Activated CD8-positive, alpha-beta memory T cell treated with anti-CD3 and anti-CD28 coated beads for 36 hours (primary cell): ENCODE results near the gene KBTBD13. TPM values are rescaled to one million over a fixed set of nuclear protein-coding genes. Genes with fewer than 3 reads are reported as not detected.
"Not testable (repeated sequence)": the region's sequence is repeated elsewhere in the genome, so short reads cannot be mapped to it uniquely, and the experiment has no call there.

ENCODE experiments used
- CTCF ChIA-PET: fragments of 350-600 bp; sonication (Branson Sonifier 250); formaldehyde crosslinking; loops from one replicate; lab custom pipeline; 2021; ENCODE audit warnings: antibody characterized with exemption; lab: Charles Lee
- POLR2A ChIA-PET: fragments of 350-600 bp; sonication (Branson Sonifier 250); formaldehyde crosslinking; loops from one replicate; lab custom pipeline; 2021; ENCODE audit warnings: antibody characterized with exemption; lab: Charles Lee
- total RNA-seq, 2 experiments: library from RNA; stranded (reverse); gene quantifications; one replicate each; pipeline ENCODE4 v1.2.3, GENCODE V29; 2021

The KBTBD13 gene
- not detected for total RNA-seq

- ChIA-PET CTCF (interaction anchor here (0.6 to 1.5 kb wide), 3 partner anchors 8 to 11 kb away, joined by 3 to 6 read pairs (median 4); no protein-coding TSS in a partner anchor), POLR2A (no interaction called here)
Measured at GRCh38 chr15:65076486-65077290, at the start of gene KBTBD13. TSS of gene KBTBD13 (plus strand) at chr15:65076746. CDS start at chr15:65076816, 70 bp downstream.

- ChIA-PET POLR2A (no interaction called here), CTCF (interaction anchor here (0.7 kb wide), 1 partner anchor 88 kb away, joined by 3 read pairs; the partner anchor contains the start of gene UBAP1L)
Measured at GRCh38 chr15:65026756-65027155, 49.8 kb upstream of the KBTBD13 start.

- CTCF ChIA-PET, result interaction anchor here (0.7 kb wide), 2 partner anchors 21 to 87 kb away, joined by 3 read pairs; partner anchors contain the start of gene UBAP1L
- POLR2A ChIA-PET, result no interaction called here
Measured at GRCh38 chr15:65027593-65027992, 49.0 kb upstream of the KBTBD13 start.

GRCh38 chr15:65028338-65028737, 48.2 kb upstream of the KBTBD13 start:
- ChIA-PET CTCF (no interaction called here), POLR2A (interaction anchor here (0.5 kb wide), 1 partner anchor 123 kb away, joined by 6 read pairs; no protein-coding TSS in a partner anchor)

GRCh38 chr15:65028921-65029735, 47.4 kb upstream of the KBTBD13 start, which contains the start of gene MTFMT:
TSS of gene MTFMT (minus strand) at chr15:65029639. CDS start at chr15:65029613, 26 bp downstream.
- POLR2A ChIA-PET, result interaction anchor here (0.5 to 0.7 kb wide), 2 partner anchors 119 to 124 kb away, joined by 3 to 6 read pairs; no protein-coding TSS in a partner anchor
- CTCF ChIA-PET, result no interaction called here

- CTCF ChIA-PET, result no interaction called here
- POLR2A ChIA-PET, result no interaction called here
Measured at GRCh38 chr15:65029736-65030208, 46.8 kb upstream of the KBTBD13 start.

- ChIA-PET CTCF (interaction anchor here (0.6 to 1.4 kb wide), 3 partner anchors 20 to 57 kb away, joined by 3 to 7 read pairs (median 5); no protein-coding TSS in a partner anchor), POLR2A (no interaction called here)
Measured at GRCh38 chr15:65032801-65033537, 43.6 kb upstream of the KBTBD13 start.

GRCh38 chr15:65033659-65034269, 42.8 kb upstream of the KBTBD13 start:
- ChIA-PET CTCF (interaction anchor here (0.5 to 1.4 kb wide), 6 partner anchors 9 to 367 kb away, joined by 3 to 7 read pairs (median 4); no protein-coding TSS in a partner anchor), POLR2A (no interaction called here)

- ChIA-PET POLR2A (no interaction called here), CTCF (interaction anchor here (0.8 to 1.4 kb wide), 4 partner anchors 10 to 306 kb away, joined by 3 to 7 read pairs (median 3); no protein-coding TSS in a partner anchor)
Measured at GRCh38 chr15:65034719-65035118, 41.8 kb upstream of the KBTBD13 start.

GRCh38 chr15:65037309-65037708, 39.2 kb upstream of the KBTBD13 start:
- POLR2A ChIA-PET, result no interaction called here
- CTCF ChIA-PET, result no interaction called here

GRCh38 chr15:65038428-65038827, 38.1 kb upstream of the KBTBD13 start:
- CTCF ChIA-PET, result no interaction called here
- POLR2A ChIA-PET, result no interaction called here

GRCh38 chr15:65038836-65039235, 37.7 kb upstream of the KBTBD13 start:
- ChIA-PET CTCF (interaction anchor here (1.2 kb wide), 1 partner anchor 14 kb away, joined by 3 read pairs; no protein-coding TSS in a partner anchor), POLR2A (no interaction called here)

GRCh38 chr15:65040461-65040860, 36.1 kb upstream of the KBTBD13 start:
- CTCF ChIA-PET, result no interaction called here

GRCh38 chr15:65041787-65042186, 34.8 kb upstream of the KBTBD13 start:
- ChIA-PET CTCF (no interaction called here), POLR2A (no interaction called here)

More at GRCh38 chr15:65040461-65040860, 36.1 kb upstream of the KBTBD13 start:
- POLR2A ChIA-PET, result no interaction called here

GRCh38 chr15:65042776-65043327, 33.7 kb upstream of the KBTBD13 start:
- ChIA-PET CTCF (interaction anchor here (0.5 to 1.4 kb wide), 4 partner anchors 10 to 269 kb away, joined by 3 to 4 read pairs (median 3); no protein-coding TSS in a partner anchor), POLR2A (no interaction called here)

GRCh38 chr15:65044218-65044617, 32.3 kb upstream of the KBTBD13 start:
- CTCF ChIA-PET, POLR2A ChIA-PET: not testable (repeated sequence)

GRCh38 chr15:65044724-65045481, 31.6 kb upstream of the KBTBD13 start, which contains the start of gene SLC51B:
TSS of gene SLC51B (plus strand) at chr15:65045387. CDS start at chr15:65050005, 4,618 bp downstream.
- POLR2A ChIA-PET, result no interaction called here
- CTCF ChIA-PET, result no interaction called here
